Measurements from ENCODE around the gene CDH4.

Gene CDH4

DNA sequence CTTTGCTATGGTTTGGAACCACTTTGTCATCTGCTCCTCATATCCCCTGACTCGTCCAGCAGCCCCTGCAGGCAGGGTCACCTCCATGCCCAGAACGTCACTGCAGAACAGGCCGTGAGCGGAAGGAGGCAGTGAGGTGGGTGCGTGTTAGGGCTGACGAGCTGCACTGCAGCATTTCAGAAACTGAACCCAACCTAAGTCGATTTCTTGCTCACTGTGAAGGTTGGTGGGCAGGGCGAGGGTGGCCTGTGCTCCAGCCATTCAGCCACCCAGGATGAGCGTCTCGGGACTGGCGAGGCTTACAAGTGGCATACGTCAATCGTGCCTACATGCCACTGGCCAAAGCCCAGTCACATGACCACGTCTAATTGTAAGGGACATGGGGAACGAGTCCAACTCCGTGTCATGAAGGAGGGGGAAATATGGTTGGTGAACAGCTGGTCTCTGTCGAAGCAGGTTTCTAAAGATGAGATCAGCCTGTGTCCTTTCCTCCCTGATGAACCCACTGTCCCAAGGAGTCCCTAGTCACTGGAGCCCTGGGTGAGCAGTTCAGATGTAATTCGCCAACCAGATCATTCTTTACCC lies 524.5 kb downstream of the CDH4 start:
- no peak for DNase-seq

DNA sequence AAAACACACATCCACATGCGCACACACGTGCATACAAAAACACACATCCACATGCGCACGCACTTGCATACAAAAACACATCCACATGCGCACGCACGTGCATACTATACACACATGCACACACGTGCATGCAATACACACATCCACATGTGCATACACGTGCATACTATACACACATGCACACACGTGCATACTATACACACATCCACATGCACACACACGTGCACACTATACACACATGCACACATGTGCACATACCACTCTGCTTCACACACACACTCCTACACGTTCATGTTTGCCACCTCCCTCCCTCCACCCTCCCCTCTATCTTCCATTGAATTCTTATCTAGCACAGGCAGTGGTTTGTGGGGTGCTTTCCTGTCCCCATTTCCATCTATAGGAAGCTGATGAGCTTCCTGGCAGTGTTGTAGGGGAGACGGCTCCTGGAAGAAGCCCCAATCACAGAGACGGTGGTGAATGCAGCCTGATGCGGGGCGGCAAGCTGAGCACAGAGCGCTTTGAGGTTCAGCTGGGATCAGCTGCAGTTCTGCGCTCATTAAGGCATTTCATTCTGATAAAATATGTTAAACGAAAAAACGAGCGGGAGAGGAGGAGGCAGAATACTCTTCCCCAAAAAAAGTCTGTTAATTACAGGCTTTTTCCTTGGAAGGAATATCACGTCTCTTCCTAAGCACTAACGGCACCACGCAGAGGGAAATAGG lies 525.9 kb downstream of the CDH4 start:
- no peak for DNase-seq

DNA sequence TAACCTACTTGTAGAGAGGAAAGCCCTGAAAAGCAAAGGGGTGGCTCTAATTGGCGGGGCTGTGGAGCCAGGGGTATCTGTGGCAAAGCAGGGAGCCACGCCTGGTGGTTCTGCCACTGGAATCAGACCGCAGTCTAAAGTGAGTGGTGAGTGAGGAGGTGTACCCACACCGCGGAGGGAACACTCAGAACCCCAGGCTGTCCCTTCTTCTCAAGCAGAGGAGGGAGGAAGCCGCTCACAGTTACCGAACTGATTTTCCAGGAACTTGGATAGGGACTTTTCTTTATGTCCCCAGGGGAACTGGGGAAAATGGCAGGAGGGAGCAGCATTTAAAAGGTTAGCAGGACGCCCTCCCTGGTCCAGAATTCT lies 526.4 kb downstream of the CDH4 start:
- DNase-seq: no peak

- DNase-seq: no peak
These were observed 527.3 kb downstream of the CDH4 start for GRCh38 chr20:61779176-61779965.

GRCh38 chr20:61780066-61780465 lies 528.0 kb downstream of the CDH4 start:
- DNase-seq: no peak

GRCh38 chr20:61784801-61785566 lies 532.9 kb downstream of the CDH4 start:
- DNase-seq: no peak

DNA sequence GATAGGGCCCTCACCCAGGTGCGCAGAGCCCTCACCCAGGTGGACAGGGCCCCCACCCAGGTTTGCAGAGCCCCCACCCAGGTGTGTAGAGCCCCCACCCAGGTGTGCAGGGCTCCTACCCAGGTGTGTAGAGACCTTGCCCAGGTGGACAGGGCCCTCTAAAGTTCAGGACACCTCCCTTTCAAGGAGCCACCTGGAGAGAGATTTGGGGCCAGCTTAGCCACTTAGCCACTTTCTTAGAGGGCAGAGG lies 533.4 kb downstream of the CDH4 start:
- DNase-seq: no peak

DNA sequence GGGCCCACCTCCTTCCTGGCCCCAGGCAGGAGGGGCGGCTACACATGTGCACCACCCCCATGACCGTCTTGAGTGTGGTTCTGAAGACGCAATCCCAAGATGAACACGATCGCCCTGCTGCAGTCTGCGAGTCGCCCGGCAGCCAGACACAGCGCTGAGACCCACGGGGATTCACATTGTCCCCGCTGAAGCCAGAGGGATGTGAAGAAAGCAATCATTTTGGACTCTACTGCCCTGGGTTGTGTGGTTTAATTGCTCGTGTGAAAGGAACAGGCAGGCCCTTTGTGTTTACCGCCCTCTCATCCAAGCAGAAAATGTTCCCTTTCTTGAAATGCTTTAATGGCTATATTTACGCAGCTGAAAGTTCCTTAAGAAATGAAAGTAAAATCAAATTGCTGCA lies 534.2 kb downstream of the CDH4 start:
- no peak for DNase-seq

- no peak for DNase-seq
These were observed 536.3 kb downstream of the CDH4 start for GRCh38 chr20:61788343-61788742.

DNA sequence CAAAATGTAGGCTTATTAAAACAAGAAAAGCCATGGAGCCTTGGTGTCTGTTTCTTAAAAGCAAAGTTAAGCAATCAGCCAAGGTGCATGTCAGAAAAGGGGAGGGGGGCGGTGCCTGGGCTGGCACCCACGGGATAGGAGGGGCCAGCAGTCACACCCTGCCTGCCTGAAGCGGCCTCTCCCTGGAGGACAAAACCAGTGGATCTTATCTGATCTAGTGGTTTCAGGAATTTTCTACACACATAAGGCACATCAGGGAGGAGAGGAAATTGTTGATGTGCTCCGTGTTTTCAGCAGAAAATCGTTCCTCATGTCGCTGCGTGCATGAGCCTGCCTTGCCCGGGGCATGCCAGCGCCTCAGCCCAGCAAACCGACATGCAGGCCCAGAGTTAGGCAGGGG lies 537.3 kb downstream of the CDH4 start:
- no peak for DNase-seq

- no peak for DNase-seq
These were observed 538.2 kb downstream of the CDH4 start for GRCh38 chr20:61790116-61790827.

DNA sequence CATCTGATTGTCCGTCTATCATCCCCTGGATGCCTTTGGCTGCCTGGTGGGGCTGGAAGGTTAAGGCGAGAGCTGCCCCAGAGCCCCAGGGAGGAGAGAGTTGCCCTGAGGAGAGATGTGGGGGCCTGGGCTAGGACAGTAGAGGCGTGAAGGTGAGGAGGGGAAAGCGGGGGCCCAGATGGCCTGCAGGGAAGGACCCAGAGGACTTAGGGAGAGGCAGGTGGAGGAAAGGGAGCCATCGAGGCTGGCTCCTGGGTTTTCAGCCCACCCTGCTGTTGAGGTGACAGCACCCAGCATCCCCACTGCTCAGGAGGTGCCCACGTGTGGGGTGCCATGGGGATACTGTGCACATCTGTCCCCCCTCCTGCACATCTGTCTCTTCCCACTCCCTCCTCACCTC lies 539.9 kb downstream of the CDH4 start:
- no peak for DNase-seq

DNA sequence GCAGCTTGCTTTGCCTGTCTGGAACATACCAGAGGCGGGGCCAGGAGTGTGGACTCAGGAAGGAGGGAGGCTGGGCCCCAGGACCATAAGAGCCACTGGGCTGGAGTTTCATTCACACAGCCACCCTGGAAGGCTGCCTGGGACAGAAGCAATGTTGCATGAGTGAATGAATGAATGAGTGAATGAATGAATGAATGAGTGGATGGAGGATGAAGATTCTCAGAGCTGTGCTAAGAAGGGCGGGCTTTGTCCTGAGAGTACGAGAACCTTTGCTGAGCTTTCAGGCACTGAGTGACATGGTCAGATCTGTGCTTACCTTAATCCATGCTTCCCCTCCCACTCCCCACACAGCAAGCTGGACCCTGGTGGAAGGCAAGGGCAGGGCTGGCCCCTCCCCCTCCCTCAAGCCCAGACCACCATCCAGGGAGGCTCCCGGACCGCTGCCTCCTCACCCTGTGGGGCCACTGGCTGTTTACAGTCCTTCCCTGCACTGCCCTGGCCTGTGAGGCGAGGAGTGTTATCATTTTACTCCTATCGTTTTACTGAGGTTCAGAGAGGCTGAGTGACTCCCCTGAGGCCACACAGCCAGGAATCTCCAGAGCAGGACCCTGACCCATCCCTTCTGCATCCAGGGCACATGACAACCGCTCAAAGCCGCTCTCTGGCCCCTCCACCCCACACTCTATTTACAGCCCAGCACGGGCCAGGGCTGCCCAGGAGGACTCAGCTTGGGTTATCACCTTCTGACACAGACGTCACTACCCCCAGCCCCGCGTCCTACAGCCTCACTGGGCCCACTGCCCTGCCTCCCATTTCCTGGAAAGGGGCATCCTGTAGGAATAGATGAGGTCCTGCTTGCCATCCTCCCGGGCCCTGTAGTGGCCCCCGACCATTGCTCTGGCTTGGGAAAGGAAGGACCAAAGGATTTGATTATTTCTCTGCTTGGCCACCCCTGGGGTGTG lies 543.9 kb downstream of the CDH4 start:
- no peak for DNase-seq

DNA sequence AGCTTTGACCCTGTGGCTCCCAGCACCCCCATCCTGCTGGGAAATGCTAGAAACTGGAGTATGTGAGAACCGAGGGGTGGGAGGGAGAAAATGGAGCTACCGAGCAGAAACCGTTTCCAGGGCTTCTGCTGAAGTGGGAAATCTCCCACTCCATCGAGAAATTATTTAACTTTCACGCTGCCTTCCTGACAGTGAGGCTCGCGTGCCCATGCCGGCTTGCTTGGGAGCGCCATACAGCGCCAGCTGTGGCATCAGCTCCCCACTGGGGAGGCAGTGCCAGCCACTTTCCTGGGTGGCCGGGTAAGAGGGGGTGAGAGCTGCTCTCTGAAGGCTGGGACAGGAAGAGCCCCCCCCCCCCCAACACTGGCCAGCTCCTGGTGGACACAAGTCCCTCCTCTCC lies 544.7 kb downstream of the CDH4 start:
- DNase-seq: no peak

DNA sequence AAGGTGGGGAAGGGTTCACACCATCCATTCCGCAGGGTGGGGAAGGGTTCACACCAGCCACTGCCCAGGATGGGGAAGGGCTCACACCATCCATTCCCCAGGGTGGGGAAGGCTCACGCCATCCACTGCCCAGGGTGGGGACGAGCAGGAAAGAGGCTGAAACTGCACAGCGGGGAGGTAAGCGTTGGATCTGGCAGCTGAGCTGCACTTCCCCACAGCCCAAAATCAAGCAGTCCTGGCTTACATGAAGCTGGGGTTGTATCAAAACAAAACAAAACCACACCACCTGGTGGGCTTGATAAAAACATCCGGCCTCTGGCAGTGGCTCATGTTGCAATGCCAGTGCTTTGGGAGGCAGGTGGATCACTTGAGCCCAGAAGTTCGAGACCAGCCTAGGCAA lies 545.1 kb downstream of the CDH4 start:
- DNase-seq: no peak

GRCh38 chr20:61797971-61798411 lies 545.9 kb downstream of the CDH4 start:
- DNase-seq: no peak

- DNase-seq: no peak
These were observed 546.6 kb downstream of the CDH4 start for GRCh38 chr20:61798632-61799031.

GRCh38 chr20:61799394-61799923 lies 547.4 kb downstream of the CDH4 start:
- no peak for DNase-seq

DNA sequence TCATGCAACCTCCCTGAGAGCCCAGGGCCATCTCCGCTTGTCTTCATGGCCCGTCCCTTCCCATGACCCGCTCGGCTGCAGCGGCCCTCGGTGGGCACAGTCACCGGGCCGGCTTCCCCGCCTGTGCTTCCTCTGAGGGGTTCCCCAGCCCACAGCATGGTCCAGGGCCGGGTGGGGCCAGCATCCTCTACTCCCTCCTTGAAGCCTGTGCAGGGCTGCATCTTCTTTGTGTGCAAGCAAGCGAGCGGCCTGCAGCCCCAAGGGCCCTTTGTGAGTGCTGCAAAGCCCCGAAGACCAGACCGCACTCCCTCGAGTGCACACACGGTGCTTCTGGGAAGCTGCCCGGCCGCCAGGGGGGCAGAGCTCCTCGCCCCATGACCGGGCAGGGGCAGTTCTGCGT lies 547.9 kb downstream of the CDH4 start:
- no peak for DNase-seq

DNA sequence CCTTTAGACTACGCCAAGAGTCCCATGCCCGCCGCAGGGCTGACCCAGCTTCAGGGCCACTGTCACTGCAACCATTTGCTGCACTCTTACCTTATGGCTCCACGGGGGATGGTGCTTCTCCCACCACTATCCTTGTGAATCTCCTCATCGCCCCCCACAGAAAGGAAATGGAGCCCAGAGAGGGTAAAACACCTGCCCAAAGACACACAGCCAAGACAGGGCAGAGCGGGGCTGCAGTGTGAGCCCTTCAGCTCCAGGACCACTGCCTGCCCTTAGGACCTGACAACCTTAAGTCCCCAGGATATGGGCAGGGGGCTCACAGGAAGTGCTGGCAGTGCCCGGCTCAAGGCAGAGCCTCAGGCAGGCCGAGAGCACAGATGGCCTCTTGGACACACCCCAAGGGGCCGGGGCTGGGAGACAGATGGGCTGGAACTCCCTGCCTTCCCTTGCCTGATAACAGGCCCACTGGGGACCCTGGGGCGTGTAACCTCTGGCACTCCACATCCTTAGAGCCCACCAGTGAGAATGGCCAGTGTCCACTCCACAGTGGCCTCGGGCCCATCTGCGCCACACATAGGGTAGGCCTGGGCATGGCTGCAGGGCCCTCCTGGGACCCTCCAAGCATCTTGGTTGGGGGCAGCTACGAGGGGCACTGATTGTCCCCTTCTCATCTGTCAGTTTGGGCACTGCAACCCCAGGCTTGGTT lies 548.5 kb downstream of the CDH4 start:
- DNase-seq: no peak

DNA sequence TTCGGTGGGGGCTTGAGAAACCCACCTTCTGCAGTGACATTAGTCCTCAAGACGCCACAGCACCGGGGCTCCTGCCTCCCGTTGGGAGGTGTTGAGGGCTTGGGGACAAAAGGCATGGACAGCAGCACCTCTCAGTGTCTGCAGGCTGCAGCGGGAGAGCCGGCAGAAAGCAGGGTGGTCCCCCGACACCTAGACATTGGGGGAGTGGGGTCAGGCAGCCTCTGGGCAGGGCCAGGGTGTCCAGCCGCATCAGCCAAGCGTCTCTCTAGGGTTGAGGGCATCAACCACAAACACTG lies 549.0 kb downstream of the CDH4 start:
- no peak for DNase-seq
